Natural killer cell treated with Interleukin-12 subunit alpha and Interleukin-12 subunit beta and Interleukin-15 and Interleukin-18, amount 100 ng/mL, for 72 hours (primary cell): ENCODE results near the gene CACNA1D. TPM values are rescaled to one million over a fixed set of nuclear protein-coding genes. Genes with fewer than 3 reads are reported as not detected.
A peak's percentile ranks its signal among the peaks of the same experiment; 100 is the strongest.

Experiments
- ATAC-seq, 2 donors: fragments of 150-1000 bp; cut with Tn5 transposase in 1 of 2; sonication (Bioruptor Pico), chemical (Tn5 transposase) in 1 of 2; 2 replicates each; pipeline ENCODE4 v1.10.0; 2021
- DNase-seq: peaks from one replicate; pipeline ENCODE4 v3.0.0; 2022; ENCODE audit warnings: low spot score
- H3K27ac Mint-ChIP-seq, 2 donors: 1 replicate in 1 of 2; 2 replicates in 1 of 2; pipeline ENCODE4 v1.8.0; 2022; ENCODE audit warnings: mixed read lengths in 2 of 2, mild to moderate bottlenecking in 1 of 2, moderate library complexity in 1 of 2
- H3K27me3 Mint-ChIP-seq, 2 donors: 1 replicate in 1 of 2; 2 replicates in 1 of 2; pipeline ENCODE4 v1.8.0; 2022; ENCODE audit warnings: mixed read lengths in 2 of 2
- H3K36me3 Mint-ChIP-seq: one replicate; pipeline ENCODE4 v1.8.0; 2022; ENCODE audit warnings: mixed read lengths
- H3K4me1 Mint-ChIP-seq, 2 donors: 1 replicate in 1 of 2; 2 replicates in 1 of 2; pipeline ENCODE4 v1.8.0; 2022; ENCODE audit warnings: low read depth in 2 of 2, mixed read lengths in 2 of 2, mild to moderate bottlenecking in 1 of 2
- H3K4me3 Mint-ChIP-seq: one replicate; pipeline ENCODE4 v1.8.0; 2022; ENCODE audit warnings: mixed read lengths
- H3K9me3 Mint-ChIP-seq: 2 replicates; pipeline ENCODE4 v1.8.0; 2022; ENCODE audit warnings: mixed read lengths
- total RNA-seq, 2 donors: library from RNA; stranded (reverse); gene quantifications; one replicate each; pipeline ENCODE4 v1.2.3, GENCODE V29; 2022

Gene CACNA1D
- total RNA-seq, 2 donors from 2014 or later: 0.26 to 1.2 TPM

GRCh38 chr3:53602866-53603265 is 108.5 kb downstream of the CACNA1D start:
- Mint-ChIP-seq H3K27me3 (peaks cover 0 to 7% of the 10 kb centered on the region in 2 donors), H3K36me3 (no peaks in the 10 kb centered on the region), H3K4me3 (no peak overlapping the region), H3K9me3 (no peaks in the 10 kb centered on the region), H3K27ac (no peak overlapping the region), H3K4me1 (no peaks in the 10 kb centered on the region)
- no peak for DNase-seq
- ATAC-seq: no peak

GRCh38 chr3:53604232-53604631 is 109.8 kb downstream of the CACNA1D start:
- Mint-ChIP-seq H3K36me3 (no peaks in the 10 kb centered on the region), H3K27me3 (peaks cover 5 to 7% of the 10 kb centered on the region in 2 donors), H3K4me3 (no peak overlapping the region), H3K9me3 (no peaks in the 10 kb centered on the region), H3K27ac (no peak overlapping the region), H3K4me1 (no peaks in the 10 kb centered on the region)
- ATAC-seq (no peak), DNase-seq (no peak)

- Mint-ChIP-seq H3K27me3 (peaks cover 8 to 11% of the 10 kb centered on the region in 2 donors), H3K4me3 (no peak overlapping the region), H3K27ac (no peak overlapping the region), H3K36me3 (no peaks in the 10 kb centered on the region), H3K9me3 (no peaks in the 10 kb centered on the region), H3K4me1 (no peaks in the 10 kb centered on the region)
- ATAC-seq: no peak
- no peak for DNase-seq
These were observed 112.4 kb downstream of the CACNA1D start for GRCh38 chr3:53606793-53607192.

GRCh38 chr3:53612508-53612907 is 118.1 kb downstream of the CACNA1D start:
- H3K4me1 Mint-ChIP-seq: no peaks in the 10 kb centered on the region

GRCh38 chr3:53613125-53613524 is 118.7 kb downstream of the CACNA1D start:
- ATAC-seq (no peak), DNase-seq (no peak)
- no peak overlapping the region for H3K27ac Mint-ChIP-seq
- H3K9me3 Mint-ChIP-seq: no peaks in the 10 kb centered on the region
- H3K4me3 Mint-ChIP-seq: no peak overlapping the region
- peaks cover 24 to 32% of the 10 kb centered on the region in 2 donors for H3K27me3 Mint-ChIP-seq
- no peaks in the 10 kb centered on the region for H3K4me1 Mint-ChIP-seq
- no peaks in the 10 kb centered on the region for H3K36me3 Mint-ChIP-seq

More at GRCh38 chr3:53612508-53612907, 118.1 kb downstream of the CACNA1D start:
- DNase-seq (no peak), ATAC-seq (no peak)
- Mint-ChIP-seq H3K9me3 (no peaks in the 10 kb centered on the region), H3K27me3 (peaks cover 24 to 32% of the 10 kb centered on the region in 2 donors), H3K36me3 (no peaks in the 10 kb centered on the region), H3K27ac (no peak overlapping the region), H3K4me3 (no peak overlapping the region)

- no peak for ATAC-seq
- Mint-ChIP-seq H3K4me1 (no peaks in the 10 kb centered on the region), H3K36me3 (no peaks in the 10 kb centered on the region), H3K27ac (no peak overlapping the region), H3K9me3 (no peaks in the 10 kb centered on the region), H3K4me3 (no peak overlapping the region), H3K27me3 (peaks cover 19 to 34% of the 10 kb centered on the region in 2 donors)
- DNase-seq: no peak
These were observed 119.9 kb downstream of the CACNA1D start for GRCh38 chr3:53614307-53614706.

- Mint-ChIP-seq H3K27ac (no peak overlapping the region), H3K9me3 (no peaks in the 10 kb centered on the region), H3K4me3 (no peak overlapping the region), H3K36me3 (no peaks in the 10 kb centered on the region), H3K4me1 (no peaks in the 10 kb centered on the region), H3K27me3 (peaks cover 21 to 44% of the 10 kb centered on the region in 2 donors)
- DNase-seq (no peak), ATAC-seq (no peak)
These were observed 121.9 kb downstream of the CACNA1D start for GRCh38 chr3:53616321-53616720.

GRCh38 chr3:53616971-53617892 is 122.8 kb downstream of the CACNA1D start:
- peaks cover 21 to 48% of the 10 kb centered on the region in 2 donors for H3K27me3 Mint-ChIP-seq
- ATAC-seq (no peak), DNase-seq (no peak)
- no peak overlapping the region for H3K4me3 Mint-ChIP-seq
- no peaks in the 10 kb centered on the region for H3K9me3 Mint-ChIP-seq
- no peak overlapping the region for H3K27ac Mint-ChIP-seq
- no peaks in the 10 kb centered on the region for H3K4me1 Mint-ChIP-seq
- H3K36me3 Mint-ChIP-seq: no peaks in the 10 kb centered on the region

GRCh38 chr3:53617893-53618523 is 123.6 kb downstream of the CACNA1D start:
- Mint-ChIP-seq H3K4me3 (no peak overlapping the region), H3K9me3 (no peaks in the 10 kb centered on the region), H3K4me1 (no peaks in the 10 kb centered on the region), H3K27me3 (peaks cover 21 to 53% of the 10 kb centered on the region in 2 donors), H3K27ac (no peak overlapping the region), H3K36me3 (no peaks in the 10 kb centered on the region)
- ATAC-seq (no peak), DNase-seq (no peak)

- H3K9me3 Mint-ChIP-seq: no peaks in the 10 kb centered on the region
- no peak overlapping the region for H3K27ac Mint-ChIP-seq
- H3K27me3 Mint-ChIP-seq: peaks cover 17 to 48% of the 10 kb centered on the region in 2 donors
- H3K4me1 Mint-ChIP-seq: no peaks in the 10 kb centered on the region
- no peak overlapping the region for H3K4me3 Mint-ChIP-seq
- DNase-seq: no peak
- H3K36me3 Mint-ChIP-seq: no peaks in the 10 kb centered on the region
- ATAC-seq: peak in 1 of 2 donors; percentile 21
These were observed 124.1 kb downstream of the CACNA1D start for GRCh38 chr3:53618524-53618906.

- no peak overlapping the region for H3K4me3 Mint-ChIP-seq
- DNase-seq (no peak), ATAC-seq (no peak)
- H3K36me3 Mint-ChIP-seq: no peaks in the 10 kb centered on the region
- no peaks in the 10 kb centered on the region for H3K9me3 Mint-ChIP-seq
- H3K27ac Mint-ChIP-seq: no peak overlapping the region
- peaks cover 19 to 44% of the 10 kb centered on the region in 2 donors for H3K27me3 Mint-ChIP-seq
- no peaks in the 10 kb centered on the region for H3K4me1 Mint-ChIP-seq
These were observed 124.5 kb downstream of the CACNA1D start for GRCh38 chr3:53618936-53619335.

GRCh38 chr3:53624061-53624857 is 129.8 kb downstream of the CACNA1D start:
- peaks cover 15 to 37% of the 10 kb centered on the region in 2 donors for H3K27me3 Mint-ChIP-seq
- DNase-seq (no peak), ATAC-seq (no peak)
- peaks cover 8% of the 10 kb centered on the region in 2 donors for H3K4me1 Mint-ChIP-seq
- no peak overlapping the region for H3K4me3 Mint-ChIP-seq
- H3K27ac Mint-ChIP-seq: no peak overlapping the region
- H3K9me3 Mint-ChIP-seq: no peaks in the 10 kb centered on the region
- H3K36me3 Mint-ChIP-seq: no peaks in the 10 kb centered on the region

GRCh38 chr3:53626876-53627275 is 132.5 kb downstream of the CACNA1D start:
- no peaks in the 10 kb centered on the region for H3K36me3 Mint-ChIP-seq
- no peak overlapping the region for H3K27ac Mint-ChIP-seq
- no peak overlapping the region for H3K4me3 Mint-ChIP-seq
- H3K9me3 Mint-ChIP-seq: no peaks in the 10 kb centered on the region
- no peak for DNase-seq
- peaks cover 15 to 17% of the 10 kb centered on the region in 2 donors for H3K4me1 Mint-ChIP-seq
- peaks cover 10 to 14% of the 10 kb centered on the region in 2 donors for H3K27me3 Mint-ChIP-seq
- no peak for ATAC-seq
